Breast epithelium (tissue), 4 donors: ENCODE results near the gene HMGN2. TPM values are rescaled to one million over a fixed set of nuclear protein-coding genes. Genes with fewer than 3 reads are reported as not detected.

Experiments used
- DNase-seq, 2 donors: peaks; one replicate each; pipeline ENCODE4 v3.0.0-alpha.2; 2019; ENCODE audit warnings: low spot score in 2 of 2
- H3K27ac ChIP-seq, 2 donors: fragments of 200-600 bp; sonication (generic) in 1 of 2; one replicate each; pipeline ENCODE4 v1.5.1; 2016 to 2019; ENCODE audit warnings: mild to moderate bottlenecking in 1 of 2
- H3K27me3 ChIP-seq, 2 donors: fragments of 200-600 bp; sonication (generic) in 1 of 2; one replicate each; pipeline versions ENCODE4 v1.5.1 to v1.6.0; 2017 to 2019; ENCODE audit warnings: control low read depth in 1 of 2, mild to moderate bottlenecking in 1 of 2
- H3K36me3 ChIP-seq: fragments of 200-600 bp; one replicate; pipeline ENCODE4 v1.5.1; 2019
- H3K4me1 ChIP-seq, 2 donors: fragments of 200-600 bp; sonication (generic); one replicate each; pipeline ENCODE4 v1.5.1; 2016 to 2019; ENCODE audit warnings: control low read depth in 1 of 2
- H3K4me3 ChIP-seq, 3 donors: fragments of 200-600 bp; sonication (generic); 1 replicate in 2 of 3; 2 replicates in 1 of 3; pipeline ENCODE4 v1.5.1; 2016 to 2019; ENCODE audit warnings: mild to moderate bottlenecking in 3 of 3, moderate library complexity in 2 of 3
- H3K9me3 ChIP-seq, 2 donors: fragments of 200-600 bp; sonication (generic) in 1 of 2; one replicate each; pipeline ENCODE4 v1.5.1; 2016 to 2019; ENCODE audit warnings: control low read depth in 1 of 2
- POLR2A ChIP-seq: fragments of 450-650 bp; IDR thresholded peaks from one replicate; pipeline ENCODE4 v1.6.1; 2016; ENCODE audit warnings: antibody characterized with exemption, mild to moderate bottlenecking, moderate library complexity
- POLR2AphosphoS5 ChIP-seq, 3 donors: sonication (generic); formaldehyde crosslinking; IDR thresholded peaks; one replicate each; pipeline ENCODE4 v1.6.1; 2017; ENCODE audit warnings: antibody characterized with exemption in 3 of 3
- intact Hi-C: fragments of 100-400 bp; cut with DNase I; formaldehyde crosslinking; loops from one replicate; pipeline ENCODE4 v1.15.1; 2023; ENCODE audit warnings: low total_unique reads
- total RNA-seq, 3 donors: library from RNA; depleted of rRNA; stranded (reverse); fragments of >200 nt; gene quantifications; one replicate each; pipeline ENCODE4 v1.1.0, GENCODE V29; 2016
- TF ChIP-seq, protein P1 (sequence below), 3 donors: fragments of 450-650 bp; IDR thresholded peaks; one replicate each; pipeline ENCODE4 v1.5.1; 2016 to 2017; ENCODE audit warnings: antibody characterized with exemption in 3 of 3, mild to moderate bottlenecking in 3 of 3, moderate library complexity in 3 of 3

HMGN2 gene
- 100 to 1,000 TPM; 192 to 261 (median 204) TPM for total RNA-seq

DNA sequence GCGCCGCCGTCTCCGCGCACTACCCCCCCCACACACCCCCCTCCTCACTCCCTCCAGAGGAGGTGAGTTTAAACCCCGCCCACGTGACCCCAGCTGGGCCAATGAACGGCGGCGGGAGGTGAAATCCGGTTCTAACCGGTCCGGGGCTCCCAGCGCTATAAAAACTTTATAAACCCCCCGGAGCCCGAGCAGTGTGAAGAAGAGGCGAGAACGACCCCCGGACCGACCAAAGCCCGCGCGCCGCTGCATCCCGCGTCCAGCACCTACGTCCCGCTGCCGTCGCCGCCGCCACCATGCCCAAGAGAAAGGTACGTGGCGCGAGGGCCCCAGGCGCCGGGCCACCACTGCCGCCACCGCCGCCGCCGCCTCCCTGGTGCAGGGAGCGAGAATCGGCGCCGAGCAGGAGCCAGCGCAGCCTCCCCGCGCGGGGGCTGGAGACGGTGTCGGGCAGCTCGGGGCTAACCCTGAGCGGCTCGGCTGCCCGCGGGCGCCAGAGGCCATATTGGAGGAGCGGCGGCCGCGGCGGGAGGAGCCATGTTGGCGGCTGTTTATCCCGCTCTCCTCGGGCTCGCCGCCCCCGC is at the start of gene HMGN2:
TSS of gene HMGN2 (plus strand) at position 121 of the 581 bp plus-strand sequence. CDS start at position 294, 173 bp downstream.
- H3K9me3 ChIP-seq: no peaks in the 10 kb centered on the region
- H3K36me3 ChIP-seq: no peaks in the 10 kb centered on the region
- H3K27ac ChIP-seq: peak within 1 kb of the TSS; percentile 96 to 100
- TF ChIP-seq POLR2A: peak; percentile 41
- TF ChIP-seq, protein P1, sequence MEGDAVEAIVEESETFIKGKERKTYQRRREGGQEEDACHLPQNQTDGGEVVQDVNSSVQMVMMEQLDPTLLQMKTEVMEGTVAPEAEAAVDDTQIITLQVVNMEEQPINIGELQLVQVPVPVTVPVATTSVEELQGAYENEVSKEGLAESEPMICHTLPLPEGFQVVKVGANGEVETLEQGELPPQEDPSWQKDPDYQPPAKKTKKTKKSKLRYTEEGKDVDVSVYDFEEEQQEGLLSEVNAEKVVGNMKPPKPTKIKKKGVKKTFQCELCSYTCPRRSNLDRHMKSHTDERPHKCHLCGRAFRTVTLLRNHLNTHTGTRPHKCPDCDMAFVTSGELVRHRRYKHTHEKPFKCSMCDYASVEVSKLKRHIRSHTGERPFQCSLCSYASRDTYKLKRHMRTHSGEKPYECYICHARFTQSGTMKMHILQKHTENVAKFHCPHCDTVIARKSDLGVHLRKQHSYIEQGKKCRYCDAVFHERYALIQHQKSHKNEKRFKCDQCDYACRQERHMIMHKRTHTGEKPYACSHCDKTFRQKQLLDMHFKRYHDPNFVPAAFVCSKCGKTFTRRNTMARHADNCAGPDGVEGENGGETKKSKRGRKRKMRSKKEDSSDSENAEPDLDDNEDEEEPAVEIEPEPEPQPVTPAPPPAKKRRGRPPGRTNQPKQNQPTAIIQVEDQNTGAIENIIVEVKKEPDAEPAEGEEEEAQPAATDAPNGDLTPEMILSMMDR (IDR thresholded peaks at IDR 0.05): peak in 1 of 3 donors; percentile 11
- peak; percentile 51 to 61 (median 60) for TF ChIP-seq POLR2AphosphoS5 (IDR thresholded peaks at IDR 0.05)
- no peaks in the 10 kb centered on the region for H3K27me3 ChIP-seq
- H3K4me1 ChIP-seq: peaks cover 3 to 12% of the 10 kb centered on the region in 2 donors
- intact Hi-C loops: no loop called here
- peak within 1 kb of the TSS; percentile 74 to 99 (median 95) for H3K4me3 ChIP-seq
- DNase-seq: peak; percentile 89 to 93

DNA sequence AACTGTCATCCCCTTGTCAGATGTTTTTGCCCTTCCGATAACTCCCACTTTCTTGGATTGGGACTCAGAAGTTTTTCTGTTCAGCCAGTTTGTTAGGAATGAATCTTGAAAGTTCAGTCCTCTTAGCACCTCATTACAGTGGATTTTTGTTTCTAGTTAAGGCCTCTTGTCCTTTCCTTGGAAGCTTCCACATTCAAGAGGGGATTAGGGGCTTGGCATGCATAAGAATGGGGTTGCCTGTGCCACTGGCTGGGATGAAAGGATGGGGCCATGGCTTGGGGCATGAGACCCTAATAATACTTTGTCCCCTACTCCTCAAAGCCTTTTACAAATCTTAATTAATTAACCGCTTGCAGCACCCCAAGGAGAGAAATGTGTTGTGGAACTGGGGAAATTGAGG is 42.5 kb upstream of the HMGN2 start:
- intact Hi-C loops: no loop called here
- H3K4me1 ChIP-seq: no peaks in the 10 kb centered on the region
- no peak overlapping the region for H3K27ac ChIP-seq
- H3K27me3 ChIP-seq: no peaks in the 10 kb centered on the region
- no peak for DNase-seq
- H3K9me3 ChIP-seq: no peaks in the 10 kb centered on the region
- H3K4me3 ChIP-seq: no peak overlapping the region
- TF ChIP-seq POLR2AphosphoS5 (IDR thresholded peaks at IDR 0.05): no peak
- H3K36me3 ChIP-seq: no peaks in the 10 kb centered on the region

DNA sequence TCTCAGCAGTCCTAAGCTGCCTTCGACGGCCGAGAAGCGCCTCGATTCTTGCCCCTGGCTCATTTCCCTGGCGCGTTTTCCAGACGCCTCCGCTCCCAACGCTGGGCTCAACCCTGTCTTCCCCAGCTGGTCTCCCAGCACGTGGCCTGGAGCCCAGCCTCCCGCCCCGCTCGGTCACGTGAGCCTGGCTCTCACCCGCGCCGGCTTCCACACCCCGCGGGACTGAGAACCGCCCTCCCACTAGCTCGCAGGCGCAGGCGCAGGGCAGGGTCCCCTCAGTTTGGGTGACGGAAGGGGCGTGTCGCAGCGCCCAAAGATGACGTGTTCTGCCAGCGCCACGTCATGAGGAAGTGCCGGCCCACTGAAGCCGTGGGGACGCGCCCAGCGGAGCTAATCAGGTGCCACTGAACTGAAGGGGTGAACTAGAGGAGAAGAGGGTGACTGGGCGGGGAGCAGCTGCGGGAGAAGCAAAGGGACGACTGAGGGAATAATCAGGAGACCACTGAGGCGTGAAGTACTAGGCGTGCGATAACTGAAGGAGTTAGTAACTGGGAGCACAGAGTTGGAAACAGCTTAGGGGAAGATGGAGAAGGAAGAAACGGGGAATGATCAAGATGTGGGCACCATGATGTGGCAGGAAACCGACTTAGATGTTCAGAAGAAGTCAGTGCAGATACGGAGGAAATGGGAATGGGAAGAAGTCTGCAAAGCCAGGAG is 40.1 kb upstream of the HMGN2 start, which contains the start of gene DHDDS:
TSS of gene DHDDS (plus strand) at position 343 of the 717 bp plus-strand sequence. CDS start 625 bp downstream, outside the sequence.
- Histone ChIP-seq H3K36me3 (no peaks in the 10 kb centered on the region), H3K4me1 (no peaks in the 10 kb centered on the region), H3K9me3 (no peaks in the 10 kb centered on the region), H3K27ac (peak within 1 kb of the TSS; percentile 68 to 83), H3K27me3 (no peaks in the 10 kb centered on the region), H3K4me3 (peak within 1 kb of the TSS; percentile 65 to 79 (median 74))
- TF ChIP-seq POLR2A (peak; percentile 71), POLR2AphosphoS5 (IDR thresholded peaks at IDR 0.05) (peak; percentile 96 to 98 (median 97))
- TF ChIP-seq, protein P1 (IDR thresholded peaks at IDR 0.05): peak in 1 of 3 donors; percentile 13
- intact Hi-C loops: no loop called here
- peak; percentile 98 to 99 for DNase-seq

DNA sequence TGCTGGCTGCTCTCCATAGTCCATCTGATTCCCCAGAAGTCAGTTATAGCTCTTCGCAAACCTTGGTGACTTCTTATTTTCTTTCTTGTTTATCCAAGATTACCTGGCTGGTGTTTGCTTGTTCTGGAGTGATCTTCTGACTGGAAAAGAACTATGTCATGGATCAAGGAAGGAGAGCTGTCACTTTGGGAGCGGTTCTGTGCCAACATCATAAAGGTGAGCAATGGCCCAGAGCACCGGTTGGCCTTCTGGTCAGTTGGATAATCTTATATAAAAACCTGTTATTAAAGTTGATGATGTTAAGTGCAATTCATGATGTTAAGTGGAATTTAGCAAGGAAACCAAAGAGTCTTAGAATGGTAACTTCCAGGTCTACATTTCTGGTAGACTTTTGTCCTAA is 39.4 kb upstream of the HMGN2 start:
- peak overlapping the region; percentile 68 to 83 for H3K27ac ChIP-seq
- DNase-seq: no peak
- intact Hi-C loops: no loop called here
- no peaks in the 10 kb centered on the region for H3K4me1 ChIP-seq
- no peaks in the 10 kb centered on the region for H3K9me3 ChIP-seq
- no peaks in the 10 kb centered on the region for H3K36me3 ChIP-seq
- TF ChIP-seq POLR2AphosphoS5 (IDR thresholded peaks at IDR 0.05) (no peak), POLR2A (no peak)
- TF ChIP-seq, protein P1 (IDR thresholded peaks at IDR 0.05): no peak
- peak overlapping the region; percentile 65 to 79 (median 74) for H3K4me3 ChIP-seq
- no peaks in the 10 kb centered on the region for H3K27me3 ChIP-seq

DNA sequence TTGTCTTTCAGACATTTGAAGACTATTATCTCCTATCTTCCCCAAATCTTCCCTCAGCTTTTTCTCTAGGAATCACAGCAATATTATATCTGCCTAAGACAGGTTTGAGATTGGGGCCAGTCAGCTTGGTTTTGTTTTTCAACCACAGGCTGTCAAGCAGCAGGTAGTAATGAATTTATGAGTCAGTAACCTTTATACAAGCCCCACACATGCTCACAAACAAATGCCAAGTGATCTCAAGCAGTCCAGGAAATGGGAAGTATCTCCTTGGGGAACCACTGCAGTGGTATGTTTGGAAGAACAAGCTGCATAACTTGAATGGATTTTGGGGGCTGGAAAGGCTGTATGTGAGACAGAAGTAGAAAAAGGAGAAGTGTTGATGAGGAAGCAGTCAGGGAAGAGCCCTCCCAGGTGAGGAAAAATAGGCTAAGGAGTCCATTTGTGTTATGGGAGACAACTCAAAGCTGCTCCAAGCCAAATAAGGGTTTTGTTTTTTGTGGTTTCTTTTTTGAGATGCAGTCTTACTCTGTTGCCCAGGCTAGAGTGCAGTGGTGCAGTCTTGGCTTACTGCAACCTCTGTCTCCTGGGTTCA is 38.0 kb upstream of the HMGN2 start:
- Histone ChIP-seq H3K4me1 (no peaks in the 10 kb centered on the region), H3K9me3 (no peaks in the 10 kb centered on the region), H3K4me3 (no peak overlapping the region), H3K27ac (no peak overlapping the region), H3K27me3 (no peaks in the 10 kb centered on the region), H3K36me3 (no peaks in the 10 kb centered on the region)
- intact Hi-C loops: no loop called here
- DNase-seq: no peak
- TF ChIP-seq, protein P1 (IDR thresholded peaks at IDR 0.05): no peak
